Mucosa of rectum (tissue), 2 donors: ENCODE measurements around the gene MLST8.

Source experiments
- H3K27ac ChIP-seq, 2 donors: one replicate each; pipeline ENCODE4 v1.7.0; 2013; ENCODE audit warnings: inconsistent platforms in 2 of 2, low read depth in 2 of 2, low read length in 2 of 2
- H3K27me3 ChIP-seq, 2 donors: one replicate each; pipeline ENCODE4 v1.7.0; 2013; ENCODE audit warnings: low read length in 2 of 2; ENCODE audit not compliant: control insufficient read depth in 2 of 2, insufficient read depth in 2 of 2
- H3K36me3 ChIP-seq, 2 donors: one replicate each; pipeline ENCODE4 v1.7.0; 2013; ENCODE audit warnings: low read length in 2 of 2; ENCODE audit not compliant: control insufficient read depth in 2 of 2, insufficient read depth in 2 of 2
- H3K4me1 ChIP-seq, 2 donors: one replicate each; pipeline ENCODE4 v1.7.0; 2013; ENCODE audit warnings: low read length in 2 of 2, mild to moderate bottlenecking in 1 of 2; ENCODE audit not compliant: control insufficient read depth in 2 of 2, insufficient read depth in 2 of 2
- H3K4me3 ChIP-seq, 2 donors: one replicate each; pipeline ENCODE4 v1.7.0; 2013; ENCODE audit warnings: low read length in 2 of 2
- H3K9ac ChIP-seq, 2 donors: one replicate each; pipeline ENCODE4 v1.7.0; 2013; ENCODE audit warnings: low read length in 2 of 2, low read depth in 1 of 2, mild to moderate bottlenecking in 1 of 2
- H3K9me3 ChIP-seq, 2 donors: one replicate each; pipeline ENCODE4 v1.7.0; 2013; ENCODE audit warnings: low read length in 2 of 2; ENCODE audit not compliant: control insufficient read depth in 2 of 2
- donor health status: healthy.
- donor health status: Normal muscosa, but diverticular disease.

The MLST8 gene

GRCh38 chr16:2180962-2181923 lies 24.0 kb upstream of the MLST8 start:
- no peak overlapping the region for H3K27ac ChIP-seq
- peaks cover 0 to 8% of the 10 kb centered on the region in 2 donors for H3K27me3 ChIP-seq
- no peaks in the 10 kb centered on the region for H3K9me3 ChIP-seq
- no peak overlapping the region for H3K4me3 ChIP-seq
- peaks cover 3 to 5% of the 10 kb centered on the region in 2 donors for H3K36me3 ChIP-seq
- H3K4me1 ChIP-seq = no peaks in the 10 kb centered on the region
- H3K9ac ChIP-seq = no peak overlapping the region

GRCh38 chr16:2181952-2182351 lies 23.3 kb upstream of the MLST8 start:
- Histone ChIP-seq H3K27me3 (peaks cover 0 to 8% of the 10 kb centered on the region in 2 donors), H3K4me1 (no peaks in the 10 kb centered on the region), H3K27ac (no peak overlapping the region), H3K9ac (no peak overlapping the region), H3K36me3 (peaks cover 0 to 1% of the 10 kb centered on the region in 2 donors), H3K9me3 (no peaks in the 10 kb centered on the region), H3K4me3 (no peak overlapping the region)

GRCh38 chr16:2183671-2184070 lies 21.6 kb upstream of the MLST8 start:
- H3K27ac ChIP-seq = no peak overlapping the region
- no peaks in the 10 kb centered on the region for H3K36me3 ChIP-seq
- no peak overlapping the region for H3K9ac ChIP-seq
- H3K9me3 ChIP-seq = no peaks in the 10 kb centered on the region
- H3K4me3 ChIP-seq = no peak overlapping the region
- no peaks in the 10 kb centered on the region for H3K4me1 ChIP-seq
- H3K27me3 ChIP-seq = peaks cover 2 to 8% of the 10 kb centered on the region in 2 donors

DNA sequence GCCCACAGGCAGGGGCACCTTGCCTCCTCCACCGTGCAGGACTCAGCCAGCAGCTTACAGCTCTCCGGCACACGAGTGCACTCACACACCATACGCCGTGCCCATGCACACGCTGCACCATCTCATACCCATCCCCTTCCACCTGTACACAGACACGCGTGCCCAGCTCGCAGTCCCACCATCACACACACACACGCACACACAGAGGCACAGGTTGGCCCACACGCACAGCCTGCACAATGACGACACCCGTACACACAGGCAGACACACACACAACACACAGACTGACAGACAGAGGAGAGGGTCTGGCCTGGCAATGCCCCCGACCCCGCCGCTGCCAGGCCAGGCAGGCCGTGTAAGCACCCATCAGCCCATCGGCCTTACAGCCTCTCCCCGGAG lies 20.9 kb upstream of the MLST8 start:
- no peak overlapping the region for H3K4me3 ChIP-seq
- H3K27me3 ChIP-seq = peaks cover 2 to 8% of the 10 kb centered on the region in 2 donors
- no peaks in the 10 kb centered on the region for H3K36me3 ChIP-seq
- H3K9ac ChIP-seq = no peak overlapping the region
- H3K4me1 ChIP-seq = no peaks in the 10 kb centered on the region
- H3K27ac ChIP-seq = no peak overlapping the region
- H3K9me3 ChIP-seq = no peaks in the 10 kb centered on the region

- Histone ChIP-seq H3K9me3 (no peaks in the 10 kb centered on the region), H3K36me3 (no peaks in the 10 kb centered on the region), H3K27me3 (peaks cover 2 to 8% of the 10 kb centered on the region in 2 donors), H3K27ac (no peak overlapping the region), H3K4me1 (no peaks in the 10 kb centered on the region), H3K4me3 (no peak overlapping the region), H3K9ac (no peak overlapping the region)
Measured at GRCh38 chr16:2184962-2185361, 20.3 kb upstream of the MLST8 start.

- H3K4me1 ChIP-seq = no peaks in the 10 kb centered on the region
- no peak overlapping the region for H3K4me3 ChIP-seq
- peaks cover 2 to 8% of the 10 kb centered on the region in 2 donors for H3K27me3 ChIP-seq
- no peaks in the 10 kb centered on the region for H3K36me3 ChIP-seq
- H3K9ac ChIP-seq = no peak overlapping the region
- H3K9me3 ChIP-seq = no peaks in the 10 kb centered on the region
- H3K27ac ChIP-seq = no peak overlapping the region
Measured at GRCh38 chr16:2186064-2186463, 19.2 kb upstream of the MLST8 start.

- H3K9ac ChIP-seq = no peak overlapping the region
- no peak overlapping the region for H3K4me3 ChIP-seq
- H3K27me3 ChIP-seq = peaks cover 2 to 8% of the 10 kb centered on the region in 2 donors
- no peaks in the 10 kb centered on the region for H3K9me3 ChIP-seq
- no peaks in the 10 kb centered on the region for H3K4me1 ChIP-seq
- H3K27ac ChIP-seq = no peak overlapping the region
- H3K36me3 ChIP-seq = no peaks in the 10 kb centered on the region
Measured at GRCh38 chr16:2186505-2186904, 18.7 kb upstream of the MLST8 start.

GRCh38 chr16:2187212-2187611 lies 18.0 kb upstream of the MLST8 start:
- Histone ChIP-seq H3K27me3 (peaks cover 2 to 8% of the 10 kb centered on the region in 2 donors), H3K4me1 (no peaks in the 10 kb centered on the region), H3K36me3 (no peaks in the 10 kb centered on the region), H3K9ac (no peak overlapping the region), H3K27ac (no peak overlapping the region), H3K9me3 (no peaks in the 10 kb centered on the region), H3K4me3 (no peak overlapping the region)

- Histone ChIP-seq H3K4me3 (no peak overlapping the region), H3K36me3 (no peaks in the 10 kb centered on the region), H3K9ac (no peak overlapping the region), H3K27me3 (peaks cover 2 to 8% of the 10 kb centered on the region in 2 donors), H3K4me1 (no peaks in the 10 kb centered on the region), H3K9me3 (no peaks in the 10 kb centered on the region), H3K27ac (no peak overlapping the region)
Measured at GRCh38 chr16:2188395-2188794, 16.9 kb upstream of the MLST8 start.

DNA sequence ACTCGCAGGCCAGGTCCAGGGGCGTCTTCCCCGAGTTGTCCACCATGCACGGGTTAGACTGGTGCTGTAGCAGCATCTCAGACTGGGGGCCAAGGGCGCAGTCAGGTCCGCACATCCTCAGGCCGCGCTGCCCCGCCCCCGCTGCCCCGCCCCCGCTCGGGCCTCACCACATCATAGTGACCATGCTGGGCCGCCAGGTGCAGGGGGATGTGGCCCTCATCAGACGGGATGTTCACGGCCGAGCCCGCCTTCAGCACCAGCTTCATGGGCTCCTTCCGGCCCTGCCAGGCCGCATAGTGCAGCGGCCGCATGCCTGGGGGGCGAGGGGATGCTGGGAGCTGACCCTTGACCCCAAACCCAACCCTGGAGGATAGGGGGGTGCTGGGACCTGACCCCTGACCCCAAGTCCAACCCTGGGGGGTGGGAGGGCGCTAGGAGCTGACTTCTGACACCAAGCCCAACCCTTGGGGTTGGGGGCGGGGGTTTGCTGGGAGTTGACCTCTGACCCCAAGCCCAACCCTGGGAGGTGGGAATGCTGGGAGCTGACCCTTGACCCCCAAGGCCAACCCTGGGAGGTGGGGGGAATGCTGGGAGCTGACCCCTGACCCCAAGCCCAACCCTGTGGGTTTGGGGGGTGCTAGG lies 15.9 kb upstream of the MLST8 start:
- H3K27ac ChIP-seq = no peak overlapping the region
- H3K27me3 ChIP-seq = peaks cover 6 to 10% of the 10 kb centered on the region in 2 donors
- no peak overlapping the region for H3K4me3 ChIP-seq
- no peak overlapping the region for H3K9ac ChIP-seq
- H3K36me3 ChIP-seq = no peaks in the 10 kb centered on the region
- no peaks in the 10 kb centered on the region for H3K9me3 ChIP-seq
- no peaks in the 10 kb centered on the region for H3K4me1 ChIP-seq
